PC-9 (cell line): ENCODE data around the gene IFNLR1.

Experiments
- CTCF ChIP-seq: fragments of 200-600 bp; sonication (generic); conservative IDR thresholded peaks from 2 replicates; pipeline ENCODE4 v1.6.1; 2017; ENCODE audit warnings: mixed run types, antibody characterized with exemption, mild to moderate bottlenecking, moderate library complexity
- EZH2 ChIP-seq: fragments of 200-600 bp; sonication (generic); IDR thresholded peaks from 2 replicates; pipeline ENCODE4 v1.8.0; 2017; ENCODE audit warnings: antibody characterized with exemption, low read depth

- TF ChIP-seq CTCF (no peak), EZH2 (no peak)
These were observed 62.1 kb downstream of the IFNLR1 start for GRCh38 chr1:24124980-24125379.
